Germinal center (tissue), 1 donor: ENCODE data around the gene HMGXB4.

ENCODE experiments used
- DNase-seq: peaks from one replicate; pipeline ENCODE4 v3.0.0; 2012; ENCODE audit warnings: mixed read lengths, low spot score

The HMGXB4 gene

GRCh38 chr22:35258191-35258988 lies 1.1 kb downstream of the HMGXB4 start:
- no peak for DNase-seq

GRCh38 chr22:35264986-35265385 lies 7.7 kb downstream of the HMGXB4 start:
- DNase-seq, result no peak

- DNase-seq, result no peak
Observed at GRCh38 chr22:35266277-35266676, 9.0 kb downstream of the HMGXB4 start.

GRCh38 chr22:35269630-35270029 lies 12.3 kb downstream of the HMGXB4 start:
- DNase-seq, result no peak

GRCh38 chr22:35274154-35274871 lies 17.0 kb downstream of the HMGXB4 start:
- DNase-seq, result no peak

GRCh38 chr22:35275580-35275979 lies 18.3 kb downstream of the HMGXB4 start:
- no peak for DNase-seq

GRCh38 chr22:35276019-35276418 lies 18.7 kb downstream of the HMGXB4 start:
- no peak for DNase-seq

GRCh38 chr22:35288116-35288515 lies 30.8 kb downstream of the HMGXB4 start:
- no peak for DNase-seq

GRCh38 chr22:35292786-35293185 lies 35.5 kb downstream of the HMGXB4 start:
- no peak for DNase-seq

GRCh38 chr22:35296051-35296450 lies 38.8 kb downstream of the HMGXB4 start:
- DNase-seq, result no peak

- DNase-seq, result peak; percentile 54
Observed at GRCh38 chr22:35299217-35299672, 42.0 kb downstream of the HMGXB4 start.

- peak; percentile 98 for DNase-seq
Observed at GRCh38 chr22:35299673-35300499, 42.6 kb downstream of the HMGXB4 start, which contains the start of gene TOM1. TSS of gene TOM1 (plus strand) at chr22:35299894. CDS start at chr22:35299929, 35 bp downstream.

- DNase-seq, result no peak
Observed at GRCh38 chr22:35301372-35301874, 44.1 kb downstream of the HMGXB4 start.

- no peak for DNase-seq
Observed at GRCh38 chr22:35303029-35303624, 45.8 kb downstream of the HMGXB4 start.

GRCh38 chr22:35305525-35306070 lies 48.3 kb downstream of the HMGXB4 start:
- DNase-seq, result no peak

GRCh38 chr22:35306350-35306967 lies 49.2 kb downstream of the HMGXB4 start:
- no peak for DNase-seq

- no peak for DNase-seq
Observed at GRCh38 chr22:35307372-35307771, 50.1 kb downstream of the HMGXB4 start.

GRCh38 chr22:35307892-35308291 lies 50.6 kb downstream of the HMGXB4 start:
- DNase-seq, result no peak

- DNase-seq, result no peak
Observed at GRCh38 chr22:35308480-35309021, 51.3 kb downstream of the HMGXB4 start.
